Measurements from ENCODE around the gene CDK5RAP3.
"Not testable (repeated sequence)": the region's sequence is repeated elsewhere in the genome, so short reads cannot be mapped to it uniquely, and the experiment has no call there.

Gene CDK5RAP3, protein sequence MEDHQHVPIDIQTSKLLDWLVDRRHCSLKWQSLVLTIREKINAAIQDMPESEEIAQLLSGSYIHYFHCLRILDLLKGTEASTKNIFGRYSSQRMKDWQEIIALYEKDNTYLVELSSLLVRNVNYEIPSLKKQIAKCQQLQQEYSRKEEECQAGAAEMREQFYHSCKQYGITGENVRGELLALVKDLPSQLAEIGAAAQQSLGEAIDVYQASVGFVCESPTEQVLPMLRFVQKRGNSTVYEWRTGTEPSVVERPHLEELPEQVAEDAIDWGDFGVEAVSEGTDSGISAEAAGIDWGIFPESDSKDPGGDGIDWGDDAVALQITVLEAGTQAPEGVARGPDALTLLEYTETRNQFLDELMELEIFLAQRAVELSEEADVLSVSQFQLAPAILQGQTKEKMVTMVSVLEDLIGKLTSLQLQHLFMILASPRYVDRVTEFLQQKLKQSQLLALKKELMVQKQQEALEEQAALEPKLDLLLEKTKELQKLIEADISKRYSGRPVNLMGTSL

DNA sequence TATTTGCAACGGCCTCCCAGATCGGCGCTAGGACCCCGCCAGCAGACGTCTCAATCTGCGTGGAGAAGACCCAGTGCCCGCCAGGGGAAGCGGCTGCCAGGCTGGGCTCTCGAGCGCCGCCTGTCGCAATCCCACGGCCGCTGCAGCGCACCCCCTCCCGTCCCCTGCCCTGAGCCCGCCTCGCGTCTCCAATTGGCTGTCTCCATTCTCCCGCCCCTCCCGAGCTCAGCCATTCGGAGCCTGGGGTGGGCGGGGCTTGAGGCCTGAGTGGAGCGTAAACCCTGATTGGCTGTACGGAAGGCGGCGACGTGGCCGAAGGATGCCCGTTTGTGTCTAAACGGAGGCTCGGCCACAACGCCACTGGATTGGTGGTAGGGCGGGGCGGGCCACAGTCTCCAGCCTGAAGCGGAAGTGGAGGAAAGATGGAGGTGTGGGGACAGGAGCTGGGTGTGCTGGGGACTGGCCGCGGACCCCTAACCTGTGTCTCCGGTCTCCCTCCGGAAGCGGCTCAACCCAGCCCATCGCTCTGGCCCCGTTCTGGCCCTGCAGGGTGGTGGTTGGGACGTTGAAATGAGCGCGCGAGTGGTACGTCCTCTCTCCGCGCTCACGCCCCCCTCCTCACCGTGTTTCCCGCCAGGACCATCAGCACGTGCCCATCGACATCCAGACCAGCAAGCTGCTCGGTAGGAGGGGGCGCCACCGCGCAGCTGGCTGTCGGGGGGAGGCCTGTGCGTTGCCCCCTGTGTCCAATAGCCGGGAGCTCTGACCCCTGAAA lies at the start of gene CDK5RAP3:
CDK5RAP3 (plus strand) TSS at position 389 of the 775 bp plus-strand sequence; CDS start at position 423, 34 bp downstream.
- DNase-seq (ENCODE audit: low spot score) = peak; percentile 100

DNA sequence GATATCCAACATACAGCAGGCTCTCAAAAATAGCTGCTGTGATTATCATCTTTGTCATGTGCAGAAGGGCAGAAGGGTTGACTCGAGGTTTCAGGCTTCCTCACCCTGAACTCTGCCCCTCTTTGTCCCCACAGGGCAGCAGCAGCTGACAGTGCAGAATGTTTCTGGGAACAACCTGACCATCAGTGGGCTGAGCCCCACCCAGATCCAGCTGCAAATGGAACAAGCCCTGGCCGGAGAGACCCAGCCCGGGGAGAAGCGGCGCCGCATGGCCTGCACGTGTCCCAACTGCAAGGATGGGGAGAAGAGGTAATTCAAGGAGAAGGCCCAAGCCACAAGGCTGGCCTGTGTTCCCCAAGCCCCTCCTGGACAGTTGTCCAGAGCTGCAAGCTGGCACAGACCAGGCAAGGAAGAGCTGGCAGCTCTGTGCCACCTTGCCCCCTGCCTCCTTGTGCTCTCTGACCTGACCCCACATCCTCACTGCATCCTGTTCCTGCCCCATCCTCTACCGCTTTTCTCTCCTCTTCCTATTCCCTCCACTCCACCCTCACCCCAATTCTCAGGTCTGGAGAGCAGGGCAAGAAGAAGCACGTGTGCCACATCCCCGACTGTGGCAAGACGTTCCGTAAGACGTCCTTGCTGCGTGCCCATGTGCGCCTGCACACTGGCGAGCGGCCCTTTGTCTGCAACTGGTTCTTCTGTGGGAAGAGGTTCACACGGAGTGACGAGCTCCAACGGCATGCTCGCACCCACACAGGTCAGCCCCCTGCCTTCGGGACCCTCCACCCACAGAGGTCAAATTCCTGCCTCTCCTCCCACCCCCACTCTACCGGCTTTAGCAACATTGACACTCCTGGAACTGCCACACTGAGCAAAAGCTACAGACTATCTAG lies 45.9 kb upstream of the CDK5RAP3 start:
- DNase-seq (ENCODE audit: low spot score) = no peak

DNA sequence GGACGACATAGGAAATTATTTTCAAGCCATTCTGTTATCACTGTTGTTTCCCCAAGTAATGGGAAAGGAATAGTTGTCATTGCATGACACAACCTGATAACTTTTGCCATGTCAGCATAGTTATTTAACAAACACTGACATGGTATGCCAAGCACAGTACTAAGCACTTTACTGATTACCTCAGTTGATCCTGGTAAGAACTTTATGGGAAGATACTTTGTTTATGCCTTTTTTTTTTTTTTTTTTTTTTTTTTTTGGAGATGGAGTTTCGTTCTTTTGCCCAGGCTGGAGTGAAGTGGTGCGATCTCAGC lies 45.3 kb upstream of the CDK5RAP3 start:
- no peak for DNase-seq (ENCODE audit: low spot score)

DNA sequence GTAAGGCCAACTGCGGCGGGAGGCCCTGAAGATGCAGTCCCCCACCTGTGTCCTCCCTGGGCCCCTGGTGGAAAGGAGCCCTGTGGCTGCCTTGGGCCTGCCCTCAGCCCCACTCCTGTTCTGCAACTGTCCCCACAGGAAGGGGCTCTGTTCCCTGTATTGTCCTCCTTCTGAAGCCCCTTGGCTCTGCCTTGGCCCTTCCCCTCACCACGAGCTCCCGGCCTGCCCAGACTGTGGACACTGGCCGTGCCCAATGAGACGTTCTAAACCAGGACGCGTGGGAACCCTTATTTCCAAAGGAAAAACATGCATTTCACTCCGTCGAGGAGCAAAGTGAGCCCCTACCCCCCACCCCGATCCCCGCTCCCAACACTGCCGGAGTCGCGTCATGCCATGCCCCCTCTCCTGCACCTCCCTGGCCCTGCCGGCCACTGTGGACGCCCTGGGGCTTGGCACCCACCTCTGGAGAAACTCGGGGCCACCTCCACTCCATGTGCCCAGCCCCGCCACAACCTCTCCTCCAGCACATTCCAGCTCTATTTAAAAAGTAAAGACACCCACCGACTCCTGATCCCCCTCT lies 43.0 kb upstream of the CDK5RAP3 start:
- DNase-seq (ENCODE audit: low spot score) = no peak

DNA sequence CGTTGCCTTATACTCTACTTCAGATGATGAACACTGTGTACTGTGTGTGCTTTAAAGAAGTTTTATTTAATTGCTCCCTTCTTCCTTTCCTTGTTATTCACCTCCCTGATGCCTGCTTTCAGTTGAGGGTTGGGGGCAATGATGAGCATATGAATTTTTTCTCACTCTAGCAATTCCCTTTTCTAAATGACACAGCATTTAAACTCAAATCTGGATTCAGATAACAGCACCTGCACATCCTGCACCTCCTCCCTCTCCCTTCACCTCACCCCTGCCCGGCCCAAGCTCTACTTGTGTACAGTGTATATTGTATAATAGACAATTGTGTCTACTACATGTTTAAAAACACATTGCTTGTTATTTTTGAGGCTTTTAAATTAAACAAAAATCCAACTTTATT lies 42.5 kb upstream of the CDK5RAP3 start:
- no peak for DNase-seq (ENCODE audit: low spot score)

DNA sequence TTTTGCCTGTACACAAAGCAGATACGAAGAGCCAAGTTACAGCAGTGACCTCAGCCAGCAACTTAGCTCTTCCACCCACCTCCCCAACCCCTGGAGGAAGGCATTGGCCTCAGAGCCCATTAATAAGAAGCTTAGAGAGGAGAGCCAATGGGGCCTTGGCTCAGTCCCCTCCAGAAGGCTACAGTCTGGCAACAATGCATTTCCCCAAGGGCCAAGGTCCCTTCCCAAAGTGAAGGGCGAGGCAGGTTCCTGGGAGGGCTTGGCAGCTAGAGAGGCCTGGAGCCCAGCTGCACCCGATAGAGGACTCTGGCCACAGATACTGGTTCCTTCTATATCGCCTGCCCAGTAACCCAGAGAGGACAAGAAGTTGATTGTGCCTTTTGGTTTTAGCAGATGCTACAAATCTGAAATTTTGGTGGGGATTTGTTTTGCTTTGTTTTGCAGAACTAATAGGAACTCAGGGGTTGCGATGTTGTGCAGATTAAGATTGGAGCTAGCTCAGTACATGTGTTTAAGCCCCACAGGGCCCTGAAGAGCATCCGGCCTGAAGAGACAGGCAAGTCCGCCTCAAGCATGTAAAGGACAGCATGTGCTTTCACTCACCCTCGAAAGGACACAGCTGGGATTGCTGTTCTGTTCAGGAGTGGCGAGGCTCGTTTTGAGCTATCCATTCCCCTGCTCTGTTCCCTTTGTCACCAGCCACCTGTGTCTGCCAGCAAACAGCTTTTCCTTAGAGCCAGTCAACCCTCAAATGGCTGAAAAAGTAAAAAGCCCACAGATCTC lies 41.5 kb upstream of the CDK5RAP3 start:
- no peak for DNase-seq (ENCODE audit: low spot score)

DNA sequence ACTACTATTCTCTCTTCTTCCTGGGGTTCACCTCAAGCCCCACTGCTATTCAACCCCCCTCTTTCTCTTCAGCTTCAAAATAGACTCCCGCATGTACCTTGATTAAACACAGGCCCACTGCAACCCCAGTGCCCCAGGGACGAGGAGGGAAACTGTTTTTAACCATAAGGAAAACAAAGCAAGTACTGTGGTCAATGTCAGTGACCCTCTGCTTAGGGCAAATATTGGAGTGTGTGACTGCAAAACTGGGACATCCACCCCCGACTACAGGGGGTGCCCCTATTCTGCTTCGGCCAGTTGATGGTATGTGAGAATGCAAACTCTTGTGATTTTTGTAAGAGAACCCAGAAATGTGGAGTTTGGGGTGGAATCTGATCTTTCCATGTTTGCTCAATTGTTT lies 39.1 kb upstream of the CDK5RAP3 start:
- DNase-seq (ENCODE audit: low spot score) = no peak

DNA sequence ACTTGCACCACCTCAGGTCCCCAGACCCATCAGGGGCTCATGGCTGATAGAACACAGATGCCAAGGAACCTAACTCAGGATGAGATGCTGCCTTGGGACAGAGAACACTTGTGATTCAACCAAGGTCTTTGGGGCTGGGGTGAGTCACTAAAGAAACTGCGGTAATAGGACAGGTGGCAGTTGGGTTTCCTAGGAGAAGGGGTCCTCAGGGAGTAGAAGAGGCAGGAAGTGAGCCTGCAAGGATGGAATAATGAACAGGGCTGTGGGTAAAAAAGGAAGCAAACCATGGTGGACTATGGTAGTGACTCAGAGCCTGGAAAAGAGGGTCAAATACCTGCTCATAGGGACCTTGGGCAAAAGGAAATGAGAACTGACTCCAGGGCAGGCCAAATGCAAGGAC lies 36.1 kb upstream of the CDK5RAP3 start:
- no peak for DNase-seq (ENCODE audit: low spot score)

DNA sequence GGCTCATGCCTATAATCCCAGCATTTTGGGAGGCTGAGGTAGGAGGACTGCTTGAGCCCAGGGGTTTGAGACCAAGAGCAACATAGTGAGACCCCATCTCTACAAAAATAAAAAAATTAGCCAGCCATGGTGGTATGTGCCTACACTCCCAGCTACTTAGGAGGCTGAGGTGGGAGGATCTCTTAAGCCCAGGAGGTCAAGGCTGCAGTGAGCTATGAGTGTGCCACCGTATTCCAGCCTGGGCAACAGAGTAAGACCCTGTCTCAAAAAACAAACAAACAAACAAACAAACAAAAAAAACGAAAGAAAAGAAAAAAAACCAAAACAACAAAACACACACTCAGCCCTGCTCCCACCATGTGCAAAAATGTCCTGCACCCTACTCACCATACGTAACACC lies 35.4 kb upstream of the CDK5RAP3 start:
- DNase-seq (ENCODE audit: low spot score) = not testable (repeated sequence)

DNA sequence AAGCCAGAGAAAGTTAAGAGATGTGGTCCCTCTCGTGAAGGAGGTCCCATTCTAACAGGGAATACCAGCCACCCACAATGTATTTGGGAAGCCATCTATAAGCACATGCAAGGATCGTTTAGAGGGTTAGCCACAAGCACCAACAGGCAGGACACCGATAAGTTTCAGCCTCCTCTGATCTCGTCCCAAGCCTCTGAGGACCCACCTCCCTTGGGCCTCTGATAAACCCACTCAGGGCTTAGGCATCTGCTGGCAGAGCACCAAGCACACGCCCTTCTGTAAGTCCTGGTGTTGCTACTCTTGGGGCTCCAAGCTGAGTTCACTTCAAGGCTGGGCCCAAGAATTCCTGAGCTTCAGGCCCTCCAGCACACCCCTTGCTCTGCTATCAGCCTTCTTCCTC lies 35.0 kb upstream of the CDK5RAP3 start:
- DNase-seq (ENCODE audit: low spot score) = no peak

DNA sequence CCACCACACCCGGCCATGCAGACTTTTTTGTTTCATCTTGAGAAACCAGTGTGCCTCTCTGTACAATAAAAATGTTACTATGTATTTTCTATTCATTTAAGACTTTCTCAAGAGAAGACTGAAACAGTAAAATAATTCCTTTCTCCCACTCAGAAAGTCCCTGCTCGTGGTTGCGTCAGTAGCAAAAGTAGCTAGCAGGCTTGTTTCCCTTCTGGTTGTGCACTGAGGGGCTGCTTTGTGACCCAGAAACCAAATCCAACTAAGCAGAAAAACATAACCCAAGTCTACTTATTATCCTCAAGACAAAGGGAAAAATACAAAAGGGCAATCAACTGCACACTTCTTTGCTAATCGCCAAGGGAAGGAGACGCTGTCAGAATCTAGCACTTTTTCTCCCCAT lies 33.0 kb upstream of the CDK5RAP3 start:
- no peak for DNase-seq (ENCODE audit: low spot score)

DNA sequence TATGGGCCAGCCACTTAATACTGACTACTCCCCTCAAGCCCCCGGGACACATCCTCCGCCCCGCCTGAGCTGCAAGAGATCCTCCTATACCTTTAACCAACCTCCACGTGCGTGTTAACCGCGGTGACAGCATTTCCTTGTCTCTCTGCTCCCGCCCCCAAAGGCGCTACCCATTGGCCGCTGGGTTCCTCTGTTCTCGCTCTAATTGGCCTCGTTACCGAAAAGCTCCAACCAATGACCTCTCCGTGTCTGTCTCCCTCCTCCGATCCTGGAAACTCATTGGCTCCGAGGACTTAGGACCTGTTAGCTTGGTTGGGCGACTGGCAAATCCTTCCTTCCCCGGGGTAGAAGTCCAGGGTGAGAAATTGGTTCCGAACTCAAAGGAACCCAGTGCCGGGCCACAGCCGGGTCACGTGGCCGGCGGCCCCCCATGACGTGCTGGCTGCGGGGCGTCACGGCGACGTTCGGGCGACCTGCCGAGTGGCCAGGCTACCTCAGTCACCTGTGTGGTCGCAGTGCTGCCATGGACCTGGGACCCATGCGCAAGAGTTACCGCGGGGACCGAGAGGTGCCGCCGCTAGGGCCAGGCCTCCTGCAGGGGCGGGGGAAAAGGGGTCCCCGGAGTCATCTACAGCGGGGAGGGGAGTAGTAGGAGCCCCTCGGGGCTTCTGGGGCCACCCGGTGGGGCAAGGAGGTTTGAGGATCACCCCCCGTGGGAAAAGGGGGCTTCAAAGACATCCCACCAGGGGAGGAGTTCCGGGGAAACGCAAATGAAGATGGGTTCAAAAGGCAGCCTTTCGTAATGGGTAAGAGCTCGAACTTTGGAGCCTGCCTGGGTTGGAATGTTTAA lies 29.4 kb upstream of the CDK5RAP3 start, which contains the start of gene PNPO:
PNPO (plus strand) TSS at position 326 of the 850 bp plus-strand sequence; CDS start at position 431, 105 bp downstream.
- DNase-seq (ENCODE audit: low spot score) = peak; percentile 99

DNA sequence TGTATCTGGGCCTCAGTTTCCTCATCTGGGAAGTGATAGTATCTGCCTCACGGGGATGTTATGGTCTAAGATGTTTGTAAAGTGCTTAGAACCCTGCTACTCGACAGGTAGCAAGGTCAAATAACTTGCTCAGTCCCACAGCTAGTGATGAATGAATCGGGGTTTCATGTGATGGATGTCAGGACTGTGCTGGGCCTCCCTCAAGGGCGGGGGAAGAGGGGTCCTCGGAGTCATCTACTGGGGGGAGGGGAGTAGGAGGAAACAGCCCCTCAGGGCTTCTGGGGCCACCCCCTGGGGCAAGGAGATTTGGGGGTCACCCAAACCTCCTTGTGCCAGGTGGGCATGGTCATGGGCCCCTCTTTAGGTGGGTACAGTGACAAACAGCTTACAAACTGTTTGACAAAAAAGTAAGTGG lies 28.8 kb upstream of the CDK5RAP3 start:
- no peak for DNase-seq (ENCODE audit: low spot score)

DNA sequence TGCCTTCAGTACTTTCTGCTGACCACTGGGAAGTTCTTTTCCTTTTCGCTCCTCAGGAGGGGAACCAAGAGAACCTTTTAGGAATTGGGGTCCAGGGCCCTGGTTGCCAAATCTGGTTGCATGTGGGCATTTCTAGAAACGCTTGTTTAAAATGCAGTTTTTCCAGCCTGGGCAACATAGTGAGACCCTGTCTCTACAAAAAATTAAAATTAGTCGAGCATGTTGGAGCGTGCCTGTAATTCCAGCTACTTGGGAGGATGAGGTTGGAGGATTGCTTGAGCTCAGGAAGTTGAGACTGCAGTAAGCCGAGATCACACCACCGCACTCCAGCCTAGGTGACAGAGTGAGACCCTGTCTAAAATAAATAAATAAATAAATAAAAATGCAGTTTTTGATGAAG lies 28.3 kb upstream of the CDK5RAP3 start:
- no peak for DNase-seq (ENCODE audit: low spot score)

DNA sequence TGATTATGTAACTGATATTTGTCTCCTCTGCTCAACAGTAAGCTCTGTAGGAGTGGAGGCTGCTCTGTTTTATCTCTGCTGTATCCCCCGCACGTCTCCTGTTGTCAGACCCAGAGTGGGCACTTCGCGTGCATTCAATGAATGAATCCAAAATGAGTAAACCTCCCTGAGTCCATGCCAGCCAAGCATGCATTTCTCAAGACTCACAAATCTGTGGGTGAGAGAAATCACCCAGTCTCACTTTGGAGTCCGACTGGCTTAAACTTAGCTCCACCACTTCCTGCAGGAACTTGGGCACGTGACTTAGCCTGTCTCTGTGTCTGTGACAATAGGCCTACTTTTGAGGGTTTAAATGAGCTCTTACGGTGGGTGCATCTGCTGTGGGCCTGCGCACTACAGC lies 25.8 kb upstream of the CDK5RAP3 start:
- DNase-seq (ENCODE audit: low spot score) = peak; percentile 32

DNA sequence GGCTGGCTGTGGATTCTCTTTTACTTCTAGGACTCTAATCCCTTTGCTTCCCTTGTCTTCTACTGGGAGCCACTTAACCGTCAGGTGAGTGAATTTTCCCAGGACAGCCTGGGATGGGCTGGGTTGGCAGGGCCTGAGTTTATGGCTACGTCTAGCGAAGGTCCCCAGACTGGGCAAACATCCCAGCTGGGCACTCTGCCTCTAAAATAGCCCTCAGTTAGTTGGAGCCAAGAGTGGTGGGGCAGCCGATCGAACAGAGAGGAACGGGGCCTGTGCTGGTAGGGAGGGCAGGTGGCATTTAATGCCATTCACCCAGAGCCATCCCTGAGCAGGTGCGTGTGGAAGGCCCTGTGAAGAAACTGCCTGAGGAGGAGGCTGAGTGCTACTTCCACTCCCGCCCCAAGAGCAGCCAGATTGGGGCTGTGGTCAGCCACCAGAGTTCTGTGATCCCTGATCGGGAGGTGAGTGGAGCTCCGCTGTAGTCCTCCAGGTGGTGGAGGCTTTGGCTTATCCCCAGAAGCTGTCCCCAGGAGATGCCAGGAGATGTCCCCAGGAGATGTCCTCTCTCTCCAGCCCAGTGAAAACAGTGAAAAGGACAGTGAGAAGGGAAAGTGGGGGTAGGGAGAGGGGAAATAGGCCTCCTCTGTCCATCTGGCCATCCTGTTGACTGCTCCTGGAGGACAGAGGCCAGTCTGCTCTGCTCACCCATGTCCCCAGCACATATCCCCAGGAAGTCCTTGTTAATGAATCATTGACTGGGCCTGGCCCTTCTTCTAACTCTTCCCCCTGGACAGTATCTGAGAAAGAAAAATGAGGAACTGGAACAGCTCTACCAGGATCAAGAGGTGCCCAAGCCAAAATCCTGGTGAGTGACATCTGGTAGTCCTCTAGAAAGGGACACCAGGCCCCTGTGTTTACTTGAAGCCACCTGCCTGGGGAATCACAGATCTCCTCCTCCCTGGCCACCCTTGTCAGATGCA lies 25.1 kb upstream of the CDK5RAP3 start:
- DNase-seq (ENCODE audit: low spot score) = no peak

DNA sequence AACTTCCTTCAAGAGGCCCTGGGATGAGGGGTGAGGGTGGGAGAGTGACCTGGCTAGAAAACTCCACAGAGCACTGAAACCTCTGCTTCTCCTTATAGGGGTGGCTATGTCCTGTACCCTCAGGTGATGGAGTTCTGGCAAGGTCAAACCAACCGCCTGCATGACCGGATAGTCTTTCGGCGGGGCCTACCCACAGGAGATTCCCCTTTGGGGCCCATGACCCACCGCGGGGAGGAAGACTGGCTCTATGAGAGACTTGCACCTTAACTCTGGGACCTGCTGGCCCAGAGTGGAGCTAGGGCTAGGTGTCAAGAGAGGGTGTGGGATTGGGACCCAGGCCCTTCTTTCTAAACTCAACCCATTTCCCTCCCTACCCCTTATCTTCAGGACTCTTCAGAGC lies 24.4 kb upstream of the CDK5RAP3 start:
- no peak for DNase-seq (ENCODE audit: low spot score)

DNA sequence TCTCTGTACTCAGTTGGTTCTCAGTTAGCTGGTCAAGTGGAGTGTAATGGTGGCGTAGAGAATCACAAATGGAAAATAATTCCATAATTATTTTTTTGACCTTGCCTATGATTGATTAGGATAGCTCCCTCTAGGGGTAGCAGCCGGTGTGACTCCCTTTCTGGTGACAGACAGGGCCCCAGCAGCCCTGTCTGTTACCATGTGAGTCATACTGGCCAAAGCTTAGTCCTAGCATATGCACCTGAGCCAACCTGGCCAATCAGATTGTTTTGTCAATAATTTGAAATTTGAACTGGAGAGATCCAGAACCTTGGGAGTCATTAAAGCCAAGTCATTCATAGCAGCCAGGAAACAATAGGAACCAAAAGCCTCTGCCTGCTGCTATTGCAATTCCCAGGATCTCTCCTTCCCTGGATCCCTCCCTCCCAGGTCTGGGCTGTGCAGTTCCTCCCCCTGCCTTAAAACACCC lies 23.9 kb upstream of the CDK5RAP3 start:
- DNase-seq (ENCODE audit: low spot score) = peak; percentile 89

Data from activated CD4-positive, alpha-beta T cell treated with anti-CD3 and anti-CD28 coated beads, Interleukin-2, Interleukin-4, amounts not matched to agents 100 ng/mL and 50 ng/mL, durations not matched to agents 16 hours and 8 hours (primary cell).